HepG2 (cell line): ENCODE results near the gene PGAP3. TPM values are rescaled to one million over a fixed set of nuclear protein-coding genes. Genes with fewer than 3 reads are reported as not detected.

Experiments
- ARID5B ChIP-seq: IDR thresholded peaks from 2 replicates; pipeline ENCODE4 v1.4.0; 2020; ENCODE audit warnings: mild to moderate bottlenecking, missing genetic modification reagents
- BRCA1 ChIP-seq: sonication (generic); formaldehyde crosslinking; IDR thresholded peaks from 2 replicates; pipeline ENCODE4 v1.4.0; 2020; ENCODE audit warnings: missing genetic modification reagents
- EP300 ChIP-seq, 3 experiments: sonication (generic) in 1 of 3; formaldehyde crosslinking in 1 of 3; IDR thresholded peaks; 2 replicates each; pipeline versions ENCODE4 v1.5.1 to v1.6.1; 2011 to 2020; ENCODE audit warnings: low read depth in 2 of 3, low read length in 2 of 3, borderline replicate concordance in 1 of 3, improper control_type of control experiment in 1 of 3, mild to moderate bottlenecking in 1 of 3, missing genetic modification reagents in 1 of 3, moderate library complexity in 1 of 3
- MBNL3 ChIP-seq: fragments of 250-450 bp; sonication (Bioruptor Pico); conservative IDR thresholded peaks from 2 replicates; pipeline ENCODE4 v1.8.0; 2022; ENCODE audit warnings: mild to moderate bottlenecking, inconsistent platforms
- MXD3 ChIP-seq: IDR thresholded peaks from 2 replicates; pipeline ENCODE4 v1.6.1; 2016; ENCODE audit warnings: mild to moderate bottlenecking, missing biosample characterization, missing genetic modification reagents
- MXD4 ChIP-seq: IDR thresholded peaks from 2 replicates; pipeline ENCODE4 v1.6.1; 2016; ENCODE audit warnings: mild to moderate bottlenecking, missing biosample characterization, missing genetic modification reagents
- POGZ ChIP-seq: sonication (generic); formaldehyde crosslinking; IDR thresholded peaks from 2 replicates; pipeline ENCODE4 v1.4.0; 2020; ENCODE audit warnings: mild to moderate bottlenecking, missing genetic modification reagents
- PRDM15 ChIP-seq: sonication (generic); formaldehyde crosslinking; IDR thresholded peaks from 2 replicates; pipeline ENCODE4 v1.4.0; 2020; ENCODE audit warnings: missing genetic modification reagents
- ZBTB37 ChIP-seq: sonication (generic); formaldehyde crosslinking; IDR thresholded peaks from 2 replicates; pipeline ENCODE4 v1.4.0; 2020; ENCODE audit warnings: mild to moderate bottlenecking, missing genetic modification reagents
- ZNF18 ChIP-seq: sonication (generic); formaldehyde crosslinking; IDR thresholded peaks from 2 replicates; pipeline ENCODE4 v1.8.0; 2022; ENCODE audit warnings: mild to moderate bottlenecking, missing genetic modification reagents; ENCODE audit not compliant: insufficient replicate concordance
- ZNF282 ChIP-seq: fragments of 450-650 bp; IDR thresholded peaks from 2 replicates; pipeline ENCODE4 v1.6.1; 2018; ENCODE audit not compliant: partially characterized antibody
- ZNF383 ChIP-seq: sonication (generic); formaldehyde crosslinking; IDR thresholded peaks from 2 replicates; pipeline ENCODE4 v1.4.0; 2020; ENCODE audit warnings: missing genetic modification reagents, mild to moderate bottlenecking, borderline replicate concordance
- ZNF451 ChIP-seq: sonication (generic); formaldehyde crosslinking; IDR thresholded peaks from 2 replicates; pipeline ENCODE4 v1.5.0; 2020; ENCODE audit warnings: mild to moderate bottlenecking, missing genetic modification reagents
- ZNF777 ChIP-seq: sonication (generic); formaldehyde crosslinking; IDR thresholded peaks from 2 replicates; pipeline ENCODE4 v1.4.0; 2020; ENCODE audit warnings: missing genetic modification reagents
- polyA plus RNA-seq, 8 experiments: library from polyadenylated mRNA; depleted of rRNA in 3 of 8; stranded (reverse) in 7 of 8; unstranded in 1 of 8; fragments of >200 nt; fragmentation: Illumina TruSeq in 4 of 8; extraction: Trizol in 4 of 8; gene quantifications; 2 replicates each; pipeline versions ENCODE4 v1.2.1 to v1.2.3, GENCODE V29; 2011 to 2016; ENCODE audit warnings: low read depth in 4 of 8, missing spikeins in 1 of 8, mixed read lengths in 1 of 8; ENCODE audit not compliant: insufficient read depth in 1 of 8
- total RNA-seq, 5 experiments: library from RNA; depleted of rRNA; stranded (reverse); fragments of >200 nt; fragmentation: Illumina TruSeq; extraction: Trizol; gene quantifications; 2 replicates each; pipeline ENCODE4 v1.2.3, GENCODE V29; 2016; ENCODE audit warnings: low read depth in 1 of 5

Gene PGAP3
- total and polyA plus RNA-seq, 2 of the 13 experiments (the other 11 are each of a cell fraction or from before 2014, with no cell fraction given), result 11.9 to 14.6 TPM

- peak; percentile 94 for TF ChIP-seq MXD3 (CRISPR knock-in tag)
- peak; percentile 84 for TF ChIP-seq ZNF18 (CRISPR knock-in tag)
- peak; percentile 74; the same call in 1 of the 2 replicates for TF ChIP-seq ZNF451 (CRISPR knock-in tag)
- no peak for TF ChIP-seq POGZ (CRISPR knock-in tag)
- peak; percentile 90 for TF ChIP-seq ZNF777 (CRISPR knock-in tag)
- peak; percentile 69; the same call in 1 of the 2 replicates for TF ChIP-seq MXD4 (CRISPR knock-in tag)
- TF ChIP-seq ZNF383 (CRISPR knock-in tag), result no peak
- no peak for TF ChIP-seq MBNL3
- no peak for TF ChIP-seq ZBTB37
- TF ChIP-seq BRCA1 (CRISPR knock-in tag), result no peak
- no peak for TF ChIP-seq ZNF282
- TF ChIP-seq PRDM15 (CRISPR knock-in tag), result no peak
- TF ChIP-seq ARID5B (CRISPR knock-in tag), result peak; percentile 58
- TF ChIP-seq EP300 (IDR thresholded peaks at IDR 0.05; ENCODE audit: low read depth in 2 of 2, low read length in 2 of 2), result no peak
- no peak; the same call in 1 of the 2 replicates for TF ChIP-seq EP300 (CRISPR knock-in tag; IDR thresholded peaks at IDR 0.05; ENCODE audit: borderline replicate concordance)
These were observed 19.6 kb downstream of the PGAP3 start, which contains the start of gene PNMT (continued) for GRCh38 chr17:39667945-39668924.
